ENCODE data around the gene PTGDR2.

Gene PTGDR2

DNA sequence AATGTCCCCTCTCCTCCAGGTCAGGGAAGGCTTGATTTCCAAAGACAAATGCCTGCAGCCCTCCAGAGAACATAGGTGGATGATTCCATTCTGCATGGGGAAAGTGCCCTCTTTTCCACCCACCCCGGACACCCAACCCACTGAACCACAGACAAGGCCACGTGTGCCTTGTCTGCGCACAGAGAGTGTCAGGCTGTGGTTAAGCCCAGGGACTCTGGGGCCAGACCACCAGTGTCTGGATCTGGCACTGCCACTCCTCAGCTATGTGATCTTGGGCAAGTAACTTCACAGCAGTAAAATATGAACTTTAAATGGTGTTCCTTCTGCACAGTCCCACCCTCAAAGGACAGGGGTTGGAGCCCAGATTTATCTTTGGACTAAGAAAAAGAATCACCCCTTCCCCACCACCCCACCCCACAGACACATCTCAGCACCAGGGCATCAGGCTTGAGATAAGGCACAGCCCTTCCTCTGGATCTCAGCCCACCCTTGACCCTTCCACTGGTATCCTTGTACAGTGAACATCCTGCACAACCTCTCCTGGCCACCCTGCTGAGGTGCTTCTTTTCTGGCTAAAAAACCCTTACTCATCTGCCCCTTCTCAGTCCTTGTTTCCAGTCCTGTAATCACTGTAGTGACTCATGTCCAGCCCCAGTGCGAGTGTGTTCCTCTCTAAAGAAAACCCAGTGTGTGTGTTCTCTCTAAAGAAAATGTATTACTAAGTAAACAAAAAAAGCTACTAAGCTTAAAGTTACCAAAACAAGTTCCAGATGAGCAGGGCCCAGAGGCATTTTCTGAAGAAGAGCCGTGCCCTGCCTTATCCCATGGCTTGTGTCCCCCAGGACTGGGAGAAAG is 1.9 kb upstream of the PTGDR2 start:
- no peak for DNase-seq

DNA sequence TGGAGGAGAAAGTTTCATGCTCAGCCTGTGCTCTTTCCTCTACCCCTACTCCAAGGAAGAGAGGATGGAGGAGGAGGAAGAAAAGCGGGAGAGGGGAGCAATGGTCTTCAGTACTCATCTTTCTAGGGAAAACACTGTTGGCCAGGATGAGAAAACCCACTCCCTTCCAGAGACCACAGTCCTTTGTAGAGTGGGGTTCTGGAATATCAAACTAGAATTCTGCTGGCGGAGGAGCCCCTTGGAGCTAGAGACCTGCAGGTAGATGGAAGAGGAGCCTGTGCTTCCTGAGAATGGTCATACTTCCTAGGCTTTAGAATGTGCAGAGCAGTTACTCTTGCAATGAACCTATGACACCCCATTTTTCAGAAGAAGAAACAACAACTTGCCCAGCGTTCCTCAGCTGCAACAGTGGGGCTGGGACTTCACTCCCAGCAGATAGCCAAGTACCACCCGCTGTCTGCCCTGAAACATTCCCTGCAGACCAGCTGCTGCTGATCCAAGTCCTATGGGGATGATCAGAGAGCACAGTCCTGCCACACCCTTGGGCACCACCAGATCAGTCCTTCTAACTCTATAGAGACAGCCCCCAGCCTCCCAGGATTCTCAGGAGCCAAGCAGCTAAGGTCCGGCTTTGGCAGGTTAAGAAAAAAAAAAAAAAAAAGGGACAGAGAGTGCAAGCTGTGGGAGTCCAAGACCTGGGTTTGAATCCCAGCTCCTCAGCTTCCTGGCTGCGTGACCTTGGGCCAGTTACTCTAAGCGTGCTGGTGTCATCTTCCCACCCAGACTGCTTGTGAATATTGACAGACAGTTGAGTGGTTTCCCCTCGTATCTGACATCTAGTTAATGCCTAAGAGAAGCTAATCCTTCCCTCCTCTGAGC is 664 bp downstream of the PTGDR2 start:
- no peak for DNase-seq

DNA sequence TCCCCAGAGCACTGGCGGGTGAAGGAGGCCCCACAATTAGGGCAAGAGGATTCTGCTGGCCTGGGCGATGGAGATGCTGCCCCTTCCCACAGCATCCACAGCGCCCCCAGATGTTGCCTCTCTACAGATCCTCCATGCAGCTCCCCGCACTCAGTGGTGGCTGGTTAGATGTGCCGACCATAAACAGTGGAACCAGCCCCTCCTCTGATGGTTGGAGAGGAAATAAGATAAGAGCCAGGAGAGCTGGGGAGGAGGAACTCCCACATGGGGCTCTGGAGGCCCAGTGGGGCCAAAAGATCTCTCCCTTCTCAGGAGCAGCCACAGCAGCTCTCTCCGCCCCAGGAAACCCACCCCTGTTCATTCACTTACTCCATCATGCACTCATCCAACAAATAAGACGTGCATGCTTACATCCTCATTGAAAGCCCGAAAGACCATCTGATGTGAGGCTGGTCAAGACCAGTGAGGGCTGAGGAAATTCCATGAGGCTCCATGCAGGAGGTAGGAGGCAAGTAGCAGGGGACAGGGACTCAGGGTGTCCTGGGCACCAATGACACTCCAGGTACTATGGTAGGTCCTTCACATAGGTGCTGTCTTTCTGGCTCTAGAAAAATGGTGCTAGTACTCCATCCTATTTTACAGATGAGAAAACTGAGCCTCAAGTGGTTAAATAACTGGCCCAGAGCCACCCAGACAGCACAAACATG is 1.5 kb downstream of the PTGDR2 start:
- DNase-seq, result no peak

DNA sequence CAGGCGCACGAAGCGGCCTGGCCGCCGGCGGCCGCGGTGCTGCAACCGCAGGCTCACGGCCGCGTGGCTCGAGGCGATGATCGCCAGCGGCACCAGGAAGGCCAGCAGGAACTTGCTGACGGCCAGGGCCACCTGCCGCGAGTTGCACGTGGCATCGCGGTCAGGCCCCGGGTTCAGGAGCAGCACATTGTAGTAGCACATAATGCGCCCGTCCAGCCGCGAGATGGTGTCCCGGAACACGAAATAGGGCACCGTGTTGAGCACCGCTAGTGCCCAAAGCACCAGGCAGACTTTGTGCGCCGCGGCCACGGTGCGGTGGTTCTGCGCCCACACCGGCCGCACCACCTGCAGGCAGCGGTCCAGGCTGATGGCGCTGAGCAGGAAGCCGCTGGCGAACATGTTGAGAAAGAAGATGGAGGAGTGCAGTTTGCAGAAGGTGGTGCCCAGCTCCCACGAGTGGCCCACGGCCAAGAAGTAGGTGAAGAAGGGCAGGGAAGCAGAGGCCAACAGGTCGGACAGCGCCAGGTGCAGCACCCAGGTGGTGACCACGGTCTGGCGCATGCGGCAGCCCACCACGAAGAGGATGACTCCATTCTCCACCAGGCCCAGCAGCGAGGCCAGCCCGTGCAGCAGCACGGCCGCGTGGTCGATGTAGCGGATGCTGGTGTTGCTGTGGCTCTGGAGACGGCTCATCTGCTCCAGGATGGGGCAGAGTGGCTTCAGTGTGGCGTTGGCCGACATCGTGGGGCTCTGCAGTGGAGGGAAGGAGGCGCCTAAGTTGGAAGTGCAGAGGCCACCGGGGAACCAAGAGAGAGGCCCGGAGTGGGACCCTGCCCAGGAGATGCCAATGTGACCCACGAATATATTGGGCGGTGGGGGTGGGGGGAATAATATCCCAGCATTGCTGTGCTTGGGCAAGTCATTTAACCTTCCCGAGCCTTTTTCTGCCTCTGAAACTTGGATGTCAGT is 2.5 kb downstream of the PTGDR2 start:
- no peak for DNase-seq

DNA sequence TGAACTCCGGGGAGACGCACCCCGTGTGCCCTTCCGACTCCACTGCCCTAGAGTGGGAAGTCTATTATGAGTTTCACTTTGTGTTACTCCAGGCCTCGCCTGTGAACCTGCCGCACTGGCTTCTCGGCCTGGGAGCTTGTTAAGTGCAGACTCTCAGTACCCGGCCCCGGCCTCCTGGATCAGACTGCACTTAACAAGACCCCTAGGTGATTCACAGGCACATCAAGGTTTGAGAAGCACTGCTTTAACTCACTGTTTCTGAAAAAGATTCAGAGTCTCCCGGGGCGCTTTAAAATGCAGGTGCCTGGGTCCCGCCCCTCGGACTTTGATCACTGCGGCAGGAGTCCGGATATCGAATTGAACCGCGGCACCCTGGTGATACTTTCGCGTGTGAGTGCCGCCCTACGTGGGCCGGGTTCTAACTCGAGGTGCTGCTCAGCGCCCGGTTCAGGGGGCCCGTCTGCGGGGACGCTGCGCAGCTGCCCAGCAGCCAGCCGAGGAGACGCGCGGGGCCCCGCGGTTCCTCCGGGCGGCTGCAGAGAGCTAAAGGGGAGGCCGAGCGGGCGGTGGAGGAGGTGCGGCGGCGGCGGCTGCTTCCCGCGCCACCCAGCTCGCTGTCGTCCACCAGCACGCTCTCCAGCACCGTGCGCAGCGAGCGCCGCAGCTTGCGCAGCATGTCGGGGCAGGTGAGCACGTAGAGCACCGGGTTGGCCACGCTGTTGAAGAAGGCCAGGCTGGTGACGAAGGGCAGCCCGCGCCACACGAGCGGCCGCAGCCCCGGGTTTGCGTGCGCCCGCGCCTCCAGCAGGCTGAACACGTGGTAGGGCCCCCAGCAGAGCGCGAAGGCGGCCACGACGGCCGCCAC is 3.4 kb downstream of the PTGDR2 start:
- DNase-seq, result no peak

DNA sequence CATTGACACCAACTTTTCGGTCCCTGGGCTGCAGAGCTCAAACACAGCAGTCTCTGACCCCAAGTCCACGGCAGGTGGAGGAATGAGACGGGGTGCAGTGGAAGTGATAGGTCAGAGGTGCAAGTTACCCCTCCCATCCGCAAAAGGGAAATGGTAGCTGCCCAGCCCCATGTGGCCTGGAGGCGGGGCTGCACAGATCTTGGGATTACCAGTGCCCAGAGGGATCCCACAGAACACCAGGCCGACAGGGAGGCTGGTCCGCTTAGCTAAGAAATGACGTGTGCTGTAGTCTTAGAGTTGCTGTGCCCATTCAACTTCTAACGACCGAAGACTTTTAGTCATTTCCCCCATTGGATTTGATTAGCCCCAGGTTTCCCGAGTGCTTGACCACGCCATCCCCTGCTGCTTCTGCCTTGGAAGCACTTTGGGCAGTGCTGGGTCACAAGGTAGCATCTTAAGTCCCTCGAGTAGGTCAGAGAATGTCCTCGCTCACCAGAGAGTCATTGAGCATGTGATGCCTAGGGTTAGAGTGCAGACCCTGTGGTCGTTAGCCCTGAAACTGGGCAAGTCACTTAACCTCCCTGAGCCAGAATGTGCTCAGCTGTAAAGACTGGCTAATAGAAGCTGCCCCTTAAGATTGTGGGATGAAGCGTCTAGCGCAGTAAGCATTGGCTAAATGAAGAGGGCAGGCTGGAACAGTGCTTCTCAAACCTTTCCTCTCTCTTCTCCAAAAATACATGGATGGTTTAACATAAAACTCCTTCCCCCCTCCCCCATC is 4.2 kb downstream of the PTGDR2 start:
- DNase-seq, result no peak

DNA sequence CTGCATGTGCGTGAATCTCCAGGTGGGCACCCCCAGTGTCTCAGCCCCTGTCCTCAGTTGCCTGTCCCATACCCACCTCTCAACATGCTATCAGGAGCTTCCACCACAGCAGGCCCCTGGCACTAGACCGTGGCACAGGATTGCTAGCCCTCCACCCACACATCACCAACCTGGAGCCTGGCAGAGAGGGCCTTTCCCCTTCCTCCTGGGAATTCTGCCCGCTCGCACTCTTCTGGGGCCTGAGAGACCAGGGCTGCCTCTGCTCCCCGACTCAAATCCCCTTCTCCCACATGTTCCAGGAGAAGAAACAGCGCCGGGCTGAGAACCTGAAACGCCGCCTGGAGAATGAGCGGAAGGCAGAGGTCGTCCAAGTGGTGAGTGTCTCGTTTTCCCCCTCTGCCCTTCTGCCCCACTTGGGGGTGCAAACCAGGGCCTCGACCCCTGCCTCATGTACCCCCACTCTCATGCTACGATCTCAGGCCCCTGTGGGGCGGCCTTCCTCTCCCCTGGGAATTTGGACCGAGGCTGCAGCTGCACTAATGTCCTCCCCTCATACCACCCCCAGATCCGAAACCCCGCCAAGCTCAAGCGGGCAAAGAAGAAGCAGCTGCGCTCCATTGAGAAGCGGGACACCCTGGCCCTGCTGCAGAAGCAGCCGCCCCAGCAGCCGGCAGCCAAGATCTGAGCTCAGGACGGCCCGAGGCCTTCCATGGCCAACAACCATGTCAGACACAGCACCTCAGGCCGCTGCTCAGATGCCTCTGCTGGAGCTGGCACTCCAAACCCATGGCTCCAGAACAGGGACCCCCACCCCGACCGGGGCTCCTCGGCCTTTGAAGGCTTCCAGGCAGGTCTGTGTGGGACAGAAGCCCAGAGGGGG is 5.9 kb downstream of the PTGDR2 start:
- no peak for DNase-seq

DNA sequence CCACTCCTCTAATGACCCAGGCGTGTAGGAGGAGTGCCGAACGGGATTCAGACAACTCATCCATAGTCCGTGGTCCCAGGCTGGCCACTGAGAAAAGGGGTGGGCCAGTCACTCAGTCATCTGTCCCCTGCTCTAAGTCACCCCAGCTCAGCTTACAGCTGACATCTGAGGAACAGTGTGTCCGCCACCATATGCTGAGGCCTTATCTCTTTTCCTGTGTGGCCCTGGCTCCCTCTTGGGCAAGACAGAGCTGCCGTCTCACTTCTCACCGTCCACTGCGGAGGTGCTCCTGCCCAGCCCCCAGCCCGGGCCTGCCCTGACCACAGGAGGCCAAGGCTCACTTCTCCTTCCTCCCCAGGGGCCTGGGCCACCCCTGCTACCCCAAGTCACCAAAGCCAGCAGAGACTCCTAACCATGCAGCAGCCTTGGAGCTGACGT is 7.0 kb downstream of the PTGDR2 start:
- DNase-seq, result no peak

DNA sequence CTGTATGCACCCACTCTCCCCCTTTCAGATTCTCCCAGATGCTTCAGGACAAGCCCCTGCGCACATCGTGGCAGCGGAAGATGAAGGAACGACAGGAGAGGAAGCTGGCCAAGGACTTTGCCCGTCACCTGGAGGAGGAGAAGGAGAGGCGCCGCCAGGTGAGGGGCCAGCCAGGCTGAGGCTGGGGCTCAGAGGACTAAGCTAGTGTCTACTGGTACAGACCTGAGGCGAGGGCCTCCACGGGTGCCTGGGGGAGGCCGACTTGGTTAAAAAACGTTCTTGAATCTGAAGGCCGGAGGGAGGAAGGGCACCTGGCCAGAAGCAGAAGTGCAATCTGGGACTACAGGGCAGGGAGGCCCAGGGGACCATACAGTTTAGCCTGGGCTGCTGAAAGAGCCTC is 7.9 kb downstream of the PTGDR2 start:
- no peak for DNase-seq

DNA sequence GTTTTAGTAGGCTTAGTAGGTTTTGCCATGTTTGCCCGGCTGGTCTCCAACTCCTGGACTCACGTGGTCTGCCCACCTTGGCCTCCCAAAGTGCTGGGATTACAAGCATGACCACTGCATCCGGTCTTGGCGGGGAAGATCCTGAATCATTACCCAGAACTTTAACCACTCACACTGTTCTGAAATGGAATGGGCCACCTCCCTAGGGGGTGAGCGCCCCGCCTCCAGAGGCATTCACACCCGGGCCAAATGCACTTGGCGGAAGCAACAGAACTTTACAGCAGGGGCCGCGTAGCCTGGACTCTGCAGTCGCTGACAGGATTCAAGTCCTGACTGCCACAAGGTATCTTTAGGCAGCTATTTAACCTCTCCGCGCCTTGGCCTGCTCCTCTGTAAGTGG is 8.5 kb downstream of the PTGDR2 start:
- no peak for DNase-seq

DNA sequence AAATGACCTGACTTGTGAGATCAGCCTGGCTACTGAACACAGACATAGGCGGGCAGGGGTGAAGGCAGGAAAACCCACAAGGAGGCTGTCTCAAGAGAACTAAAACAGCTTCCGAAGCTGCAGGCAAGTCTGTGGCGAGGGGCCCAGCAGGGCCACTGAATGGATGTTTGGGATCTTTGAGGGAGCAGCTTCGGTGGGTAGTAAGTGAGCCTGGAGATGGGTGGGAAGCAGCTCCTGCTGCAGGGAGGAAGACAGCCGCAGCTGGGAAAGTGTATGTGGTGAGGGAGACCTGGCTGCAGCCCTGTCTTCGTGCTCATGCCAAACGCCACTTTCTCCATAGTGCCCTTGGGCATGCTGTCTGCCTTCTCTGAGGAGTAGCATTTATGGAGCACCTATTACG is 10.4 kb downstream of the PTGDR2 start:
- DNase-seq, result no peak

DNA sequence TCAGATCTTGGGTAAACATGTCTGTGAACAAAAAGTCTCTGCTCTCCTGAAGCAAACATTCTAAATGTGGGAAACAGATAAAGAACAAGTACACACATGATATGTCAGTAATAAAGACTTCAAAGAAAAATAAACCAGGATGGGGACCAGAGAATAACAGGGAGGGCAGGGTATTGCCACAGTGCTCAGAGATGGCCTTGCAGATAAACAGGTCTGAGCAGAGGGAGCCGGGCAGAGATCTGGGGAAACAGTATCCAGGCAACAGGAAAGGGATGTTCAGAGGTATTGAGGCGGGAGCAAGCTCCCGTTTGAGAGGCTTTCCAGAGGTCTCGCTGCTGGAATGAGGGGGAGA is 10.9 kb downstream of the PTGDR2 start:
- no peak for DNase-seq

DNA sequence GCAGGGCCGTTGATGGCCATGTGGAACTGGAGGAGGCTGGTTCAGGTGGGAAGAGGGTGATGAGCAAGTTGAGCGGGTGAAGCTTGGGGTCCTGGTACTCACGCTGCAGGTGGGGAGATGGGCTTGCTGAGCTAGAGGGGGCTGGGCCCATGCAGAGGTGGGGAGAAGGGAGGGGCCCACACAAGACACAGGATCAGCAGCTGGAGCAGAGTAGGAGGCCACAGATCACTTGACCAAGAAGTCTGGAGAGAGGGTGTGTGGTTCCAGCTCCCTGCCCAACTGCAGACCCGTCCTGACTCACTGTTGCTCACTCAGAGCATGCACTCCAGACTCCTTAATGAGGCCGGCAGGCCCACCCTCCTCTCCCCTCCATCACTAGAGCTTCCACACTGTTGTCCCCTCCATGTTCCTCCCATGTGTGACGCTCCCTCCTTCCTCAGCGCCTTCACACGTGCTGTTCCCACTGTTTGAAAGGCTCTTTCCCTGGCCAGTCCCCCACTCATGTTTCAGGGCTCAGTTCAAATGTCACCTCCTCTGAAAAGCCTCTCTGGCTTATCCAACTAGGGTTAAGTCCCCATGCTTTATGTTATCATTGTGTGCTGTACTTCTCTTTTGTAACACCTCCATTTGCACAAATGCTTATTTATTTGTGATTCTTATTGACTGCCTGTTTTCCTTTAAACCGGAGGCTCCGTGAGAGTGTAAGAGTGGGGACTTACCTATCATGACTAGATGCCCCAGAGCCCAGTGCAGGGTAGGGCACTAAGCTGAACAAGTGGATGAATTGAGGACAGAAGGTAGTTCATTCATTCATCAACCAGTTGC is 11.5 kb downstream of the PTGDR2 start:
- DNase-seq, result no peak

DNA sequence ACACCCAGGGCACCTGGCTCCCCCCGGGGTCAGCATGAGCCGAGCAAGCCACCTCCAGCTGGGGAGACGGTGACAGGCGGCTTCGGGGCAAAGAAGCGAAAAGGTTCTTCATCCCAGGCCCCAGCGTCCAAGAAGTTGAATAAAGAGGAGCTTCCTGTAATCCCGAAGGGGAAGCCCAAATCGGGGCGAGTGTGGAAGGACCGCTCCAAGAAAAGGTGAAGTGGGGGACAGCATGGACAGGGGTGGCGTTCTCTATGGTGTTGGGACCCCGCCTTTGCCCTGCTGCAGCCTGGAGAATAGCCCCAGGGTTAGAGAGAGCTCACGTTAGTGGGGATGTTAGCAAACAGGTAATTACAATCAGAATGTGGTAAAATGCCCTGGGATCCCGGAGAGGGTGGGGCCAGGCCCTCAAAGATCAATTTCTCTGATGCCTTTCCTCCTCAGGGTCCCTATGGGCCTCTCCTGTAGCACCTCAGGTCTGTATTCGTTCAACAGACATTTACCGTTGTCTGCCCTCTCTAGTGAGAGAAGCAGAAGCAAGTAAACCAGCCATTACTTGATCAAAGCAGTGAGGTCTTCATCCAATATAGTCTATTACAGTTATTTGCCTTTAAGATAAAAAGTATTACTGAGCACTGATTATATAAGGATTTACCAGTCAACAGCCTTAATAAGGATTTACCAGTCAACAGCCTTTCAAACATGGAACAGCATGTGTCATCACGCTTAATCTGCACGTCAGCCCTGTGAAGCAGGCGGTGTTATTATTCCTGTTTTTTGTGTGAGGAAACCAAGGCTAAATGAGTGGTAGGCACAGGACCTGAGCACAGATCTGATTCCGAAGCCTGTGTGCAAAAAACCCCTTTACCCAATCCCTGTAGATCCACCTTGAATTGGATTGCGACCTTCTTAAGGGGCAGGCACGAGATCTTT is 12.8 kb downstream of the PTGDR2 start:
- DNase-seq, result no peak

DNA sequence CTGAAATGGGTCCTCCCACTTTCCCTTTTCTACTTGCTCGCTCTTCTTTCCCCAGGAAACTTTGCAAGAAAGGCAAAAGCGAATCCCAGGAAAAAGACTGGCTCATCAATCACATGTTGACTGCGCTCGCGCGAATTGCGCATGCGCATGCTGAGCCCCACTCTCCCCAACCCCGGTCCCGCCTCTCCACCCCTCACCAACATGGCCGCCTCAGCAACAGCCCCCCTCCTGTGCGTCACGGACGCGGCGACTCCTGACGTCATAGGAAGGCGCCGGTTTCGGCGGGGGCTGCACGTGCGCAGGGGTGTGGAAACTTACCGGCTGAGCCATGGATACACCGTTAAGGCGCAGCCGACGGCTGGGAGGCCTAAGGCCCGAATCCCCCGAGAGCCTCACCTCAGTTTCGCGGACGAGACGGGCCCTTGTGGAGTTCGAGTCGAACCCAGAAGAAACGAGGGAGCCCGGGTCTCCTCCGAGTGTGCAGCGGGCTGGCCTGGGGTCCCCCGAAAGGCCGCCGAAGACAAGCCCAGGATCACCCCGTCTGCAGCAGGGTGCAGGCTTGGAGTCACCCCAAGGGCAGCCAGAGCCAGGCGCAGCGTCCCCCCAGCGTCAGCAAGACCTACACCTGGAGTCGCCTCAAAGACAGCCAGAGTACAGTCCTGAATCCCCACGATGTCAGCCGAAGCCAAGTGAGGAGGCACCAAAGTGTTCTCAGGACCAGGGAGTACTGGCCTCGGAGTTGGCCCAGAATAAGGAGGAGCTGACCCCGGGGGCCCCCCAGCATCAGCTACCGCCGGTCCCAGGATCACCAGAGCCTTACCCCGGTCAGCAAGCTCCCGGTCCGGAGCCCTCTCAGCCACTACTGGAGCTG is 13.7 kb downstream of the PTGDR2 start, which contains the start of gene CCDC86:
TSS of gene CCDC86 (plus strand) at position 317 of the 871 bp plus-strand sequence. CDS start at position 329, 12 bp downstream.
- DNase-seq, result peak; percentile 100

Measured in activated CD8-positive, alpha-beta memory T cell treated with anti-CD3 and anti-CD28 coated beads, Interleukin-2, amount 50 U/mL, for 48 hours (primary cell).